Tibial nerve (tissue), 4 donors: Measurements from ENCODE around the gene KATNAL1. TPM values are rescaled to one million over a fixed set of nuclear protein-coding genes. Genes with fewer than 3 reads are reported as not detected.
A peak's percentile ranks its signal among the peaks of the same experiment; 100 is the strongest.

Experiments
- DNase-seq, 2 donors: peaks; one replicate each; pipeline ENCODE4 v3.0.0-alpha.2; 2019; ENCODE audit warnings: low spot score in 2 of 2
- H3K27ac ChIP-seq, 4 donors: fragments of 200-600 bp; sonication (generic) in 3 of 4; one replicate each; pipeline ENCODE4 v1.5.1; 2017 to 2019; ENCODE audit warnings: mild to moderate bottlenecking in 1 of 4
- H3K27me3 ChIP-seq, 2 donors: fragments of 200-600 bp; sonication (generic) in 1 of 2; one replicate each; pipeline versions ENCODE4 v1.5.1 to v1.6.0; 2017 to 2019
- H3K36me3 ChIP-seq, 3 donors: fragments of 200-600 bp; sonication (generic); one replicate each; pipeline ENCODE4 v1.5.1; 2018 to 2019
- H3K4me1 ChIP-seq, 4 donors: fragments of 200-600 bp; sonication (generic) in 3 of 4; one replicate each; pipeline ENCODE4 v1.5.1; 2017 to 2019
- H3K4me3 ChIP-seq, 4 donors: fragments of 200-600 bp; sonication (generic) in 3 of 4; one replicate each; pipeline ENCODE4 v1.5.1; 2017 to 2019; ENCODE audit warnings: mild to moderate bottlenecking in 1 of 4, moderate library complexity in 1 of 4
- H3K9me3 ChIP-seq, 4 donors: fragments of 200-600 bp; sonication (generic) in 3 of 4; one replicate each; pipeline ENCODE4 v1.5.1; 2017 to 2019
- EP300 ChIP-seq, 2 donors: sonication (generic); formaldehyde crosslinking; IDR thresholded peaks; one replicate each; pipeline ENCODE4 v1.6.1; 2017; ENCODE audit warnings: antibody characterized with exemption in 2 of 2, mild to moderate bottlenecking in 1 of 2
- POLR2A ChIP-seq, 2 donors: fragments of 450-650 bp; IDR thresholded peaks; one replicate each; pipeline ENCODE4 v1.6.1; 2017; ENCODE audit warnings: antibody characterized with exemption in 2 of 2, mild to moderate bottlenecking in 2 of 2, moderate library complexity in 2 of 2
- WGBS, 2 donors: methylation state at CpG; one replicate each; pipeline ENCODE4 v1.1.5; 2018; 5-methylcytosine and 5-hydroxymethylcytosine counted together
- total RNA-seq, 4 donors: library from RNA; depleted of rRNA; stranded (reverse); fragments of >200 nt; gene quantifications; one replicate each; pipeline ENCODE4 v1.1.0, GENCODE V29; 2016
- TF ChIP-seq, protein P1 (sequence below), 5 experiments: fragments of 200-600 bp in 3 of 5; fragments of 450-650 bp in 2 of 5; sonication (generic) in 3 of 5; IDR thresholded peaks; one replicate each; pipeline ENCODE4 v1.5.1; 2016 to 2019; ENCODE audit warnings: antibody characterized with exemption in 5 of 5, mild to moderate bottlenecking in 3 of 5, moderate library complexity in 2 of 5

Gene KATNAL1
- total RNA-seq: 10 to 100 TPM; 13.5 to 27.2 (median 21.7) TPM

- WGBS, 2 donors: 1% methylated on average over 29 to 45 of the region's 71 CpGs
- Histone ChIP-seq H3K27ac (peak within 1 kb of the TSS; percentile 91 to 93 (median 92)), H3K9me3 (no peaks in the 10 kb centered on the region), H3K4me3 (peak within 1 kb of the TSS; percentile 64 to 99 (median 86)), H3K27me3 (no peaks in the 10 kb centered on the region), H3K4me1 (peaks cover 0 to 52% (median 6%) of the 10 kb centered on the region in 4 donors), H3K36me3 (peaks cover 0 to 8% (median 0%) of the 10 kb centered on the region in 3 donors)
- TF ChIP-seq POLR2A (IDR thresholded peaks at IDR 0.05) (no peak), EP300 (IDR thresholded peaks at IDR 0.05) (peak in 1 of 2 donors; percentile 62)
- TF ChIP-seq, protein P1, sequence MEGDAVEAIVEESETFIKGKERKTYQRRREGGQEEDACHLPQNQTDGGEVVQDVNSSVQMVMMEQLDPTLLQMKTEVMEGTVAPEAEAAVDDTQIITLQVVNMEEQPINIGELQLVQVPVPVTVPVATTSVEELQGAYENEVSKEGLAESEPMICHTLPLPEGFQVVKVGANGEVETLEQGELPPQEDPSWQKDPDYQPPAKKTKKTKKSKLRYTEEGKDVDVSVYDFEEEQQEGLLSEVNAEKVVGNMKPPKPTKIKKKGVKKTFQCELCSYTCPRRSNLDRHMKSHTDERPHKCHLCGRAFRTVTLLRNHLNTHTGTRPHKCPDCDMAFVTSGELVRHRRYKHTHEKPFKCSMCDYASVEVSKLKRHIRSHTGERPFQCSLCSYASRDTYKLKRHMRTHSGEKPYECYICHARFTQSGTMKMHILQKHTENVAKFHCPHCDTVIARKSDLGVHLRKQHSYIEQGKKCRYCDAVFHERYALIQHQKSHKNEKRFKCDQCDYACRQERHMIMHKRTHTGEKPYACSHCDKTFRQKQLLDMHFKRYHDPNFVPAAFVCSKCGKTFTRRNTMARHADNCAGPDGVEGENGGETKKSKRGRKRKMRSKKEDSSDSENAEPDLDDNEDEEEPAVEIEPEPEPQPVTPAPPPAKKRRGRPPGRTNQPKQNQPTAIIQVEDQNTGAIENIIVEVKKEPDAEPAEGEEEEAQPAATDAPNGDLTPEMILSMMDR (IDR thresholded peaks at IDR 0.05): peak in 1 of 5 experiments; percentile 23
- peak; percentile 55 to 57 for DNase-seq
Observed at GRCh38 chr13:30307194-30307970, at the start of gene KATNAL1. Gene KATNAL1, minus strand, starts transcription at chr13:30307551. Its CDS starts 23,774 bp downstream, at chr13:30283777.

DNA sequence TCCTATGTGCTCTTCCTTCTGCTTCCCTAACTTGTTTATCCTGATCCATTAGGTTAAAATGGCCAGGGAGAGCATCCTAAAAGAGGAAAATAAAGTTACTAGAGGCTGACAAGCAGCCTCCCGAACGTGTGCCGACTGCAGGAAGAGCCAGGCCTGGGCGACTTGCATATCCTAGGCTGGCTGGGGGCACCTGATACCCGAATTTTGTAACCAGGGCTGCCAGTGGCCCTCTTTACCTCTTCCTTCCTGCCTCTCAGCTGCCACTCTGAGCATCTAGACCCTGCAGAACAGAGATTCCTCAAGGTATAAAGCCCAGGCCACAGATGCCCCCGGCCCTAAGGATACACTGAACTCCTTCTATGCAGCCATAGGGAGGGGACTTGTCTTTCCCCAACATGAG is 48.5 kb upstream of the KATNAL1 start:
- no peak overlapping the region for H3K27ac ChIP-seq
- TF ChIP-seq, protein P1 (IDR thresholded peaks at IDR 0.05): no peak
- TF ChIP-seq EP300 (IDR thresholded peaks at IDR 0.05) (no peak), POLR2A (IDR thresholded peaks at IDR 0.05) (no peak)
- H3K4me3 ChIP-seq: no peak overlapping the region
- no peak for DNase-seq
- WGBS, 2 donors: 77 to 78% methylated on average over 6 of the region's 6 CpGs
- peaks cover 0 to 22% (median 5%) of the 10 kb centered on the region in 4 donors for H3K9me3 ChIP-seq
- H3K36me3 ChIP-seq: no peaks in the 10 kb centered on the region
- H3K27me3 ChIP-seq: no peaks in the 10 kb centered on the region
- peaks cover 0 to 4% (median 0%) of the 10 kb centered on the region in 4 donors for H3K4me1 ChIP-seq

DNA sequence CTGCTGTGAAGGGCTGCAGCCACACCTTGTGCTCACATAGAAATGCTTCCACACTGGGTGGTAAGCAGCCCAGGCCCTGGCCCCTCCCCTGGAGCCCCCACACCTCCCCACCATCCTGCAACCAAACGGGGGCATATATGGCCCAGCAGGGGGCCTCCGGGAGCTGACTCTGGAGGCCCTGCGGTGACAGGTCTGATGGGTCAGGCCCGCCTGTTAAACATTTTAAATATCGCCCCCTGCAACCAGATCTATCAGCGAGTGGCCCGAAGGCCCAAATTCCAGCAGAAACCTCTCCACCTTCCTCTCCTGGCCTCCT is 48.0 kb upstream of the KATNAL1 start:
- no peak overlapping the region for H3K4me3 ChIP-seq
- peaks cover 0 to 22% (median 5%) of the 10 kb centered on the region in 4 donors for H3K9me3 ChIP-seq
- WGBS, 2 donors: 64 to 65% methylated on average over 7 of the region's 7 CpGs
- H3K27ac ChIP-seq: no peak overlapping the region
- H3K4me1 ChIP-seq: peaks cover 0 to 4% (median 0%) of the 10 kb centered on the region in 4 donors
- H3K36me3 ChIP-seq: no peaks in the 10 kb centered on the region
- DNase-seq: no peak
- H3K27me3 ChIP-seq: no peaks in the 10 kb centered on the region
- TF ChIP-seq, protein P1 (IDR thresholded peaks at IDR 0.05): peak in 2 of 5 experiments; percentile 29 to 33
- no peak for TF ChIP-seq EP300 (IDR thresholded peaks at IDR 0.05)

- TF ChIP-seq POLR2A (IDR thresholded peaks at IDR 0.05): no peak
- no peak for TF ChIP-seq EP300 (IDR thresholded peaks at IDR 0.05)
- TF ChIP-seq, protein P1 (IDR thresholded peaks at IDR 0.05): no peak
- 71 to 75% methylated on average over 17 of the region's 17 CpGs for WGBS, 2 donors
- peaks cover 0 to 4% (median 0%) of the 10 kb centered on the region in 4 donors for H3K4me1 ChIP-seq
- no peaks in the 10 kb centered on the region for H3K27me3 ChIP-seq
- no peak overlapping the region for H3K27ac ChIP-seq
- peaks cover 0 to 22% (median 5%) of the 10 kb centered on the region in 4 donors for H3K9me3 ChIP-seq
- no peaks in the 10 kb centered on the region for H3K36me3 ChIP-seq
- no peak for DNase-seq
- H3K4me3 ChIP-seq: no peak overlapping the region
Observed at GRCh38 chr13:30354493-30355383, 47.4 kb upstream of the KATNAL1 start.
